Loucy (cell line): ENCODE results near the gene MAP7.

Experiments used
- CTCF ChIP-seq: fragments of 200-600 bp; sonication (generic); conservative IDR thresholded peaks from 2 replicates; pipeline ENCODE4 v1.5.1; 2014; ENCODE audit warnings: mild to moderate bottlenecking, antibody characterized with exemption, low read length
- EZH2phosphoT487 ChIP-seq: fragments of 200-600 bp; IDR thresholded peaks from 2 replicates; pipeline ENCODE4 v1.6.1; 2018; ENCODE audit warnings: antibody characterized with exemption, mild to moderate bottlenecking, moderate library complexity, borderline replicate concordance

- TF ChIP-seq CTCF, result no peak
- TF ChIP-seq EZH2phosphoT487, result no peak
Measured at GRCh38 chr6:136426627-136427377, 123.4 kb downstream of the MAP7 start.
